Stimulated activated naive CD4-positive, alpha-beta T cell (primary cell): ENCODE results near the gene BCL2L13.
"Not testable (repeated sequence)": the region's sequence is repeated elsewhere in the genome, so short reads cannot be mapped to it uniquely, and the experiment has no call there.

Experiments used
- DNase-seq, 6 experiments: peaks; one replicate each; lab custom pipeline; 2025; lab: John Stamatoyannopoulos, UW

BCL2L13 gene

GRCh38 chr22:17694752-17695151, 56.2 kb downstream of the BCL2L13 start:
- DNase-seq, result no peak

- no peak for DNase-seq
These were observed 57.4 kb downstream of the BCL2L13 start for GRCh38 chr22:17695986-17696385.

DNA sequence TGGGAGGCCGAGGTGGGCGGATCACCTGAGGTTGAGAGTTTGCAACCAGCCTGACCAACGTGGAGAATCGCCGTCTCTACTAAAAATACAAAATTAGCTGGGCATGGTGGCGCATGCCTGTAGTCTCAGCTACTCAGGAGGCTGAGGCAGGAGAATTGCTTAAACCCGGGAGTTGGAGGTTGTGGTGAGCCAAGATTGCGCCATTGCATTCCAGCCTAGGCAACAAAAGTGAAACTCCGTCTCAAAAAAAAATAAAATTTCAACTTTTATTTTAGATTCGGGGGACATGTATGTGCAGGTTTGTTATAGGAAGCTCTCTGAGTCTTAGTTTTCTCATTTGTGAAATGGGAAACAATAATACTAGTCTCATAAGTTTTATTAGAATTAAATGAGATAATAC, 58.6 kb downstream of the BCL2L13 start:
- not testable (repeated sequence) for DNase-seq

DNA sequence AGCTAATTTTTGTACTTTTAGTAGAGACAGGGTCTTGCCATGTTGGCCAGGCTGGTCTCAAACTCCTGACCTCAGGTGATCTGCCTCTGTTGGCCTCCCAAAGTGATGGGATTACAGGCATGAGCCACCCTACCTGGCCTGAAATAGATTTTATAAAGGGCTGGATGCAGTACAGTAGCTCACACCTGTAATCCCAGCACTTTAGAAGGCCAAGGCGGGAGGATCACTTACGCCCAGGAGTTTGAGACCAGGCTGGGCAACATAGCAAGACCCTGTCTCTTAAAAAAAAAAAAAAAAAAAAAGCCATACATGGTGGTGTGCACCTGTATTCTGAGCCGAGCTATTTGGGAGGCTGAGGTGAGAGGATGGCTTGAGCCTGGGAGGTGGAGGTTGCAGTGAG, 59.7 kb downstream of the BCL2L13 start:
- not testable (repeated sequence) for DNase-seq

DNA sequence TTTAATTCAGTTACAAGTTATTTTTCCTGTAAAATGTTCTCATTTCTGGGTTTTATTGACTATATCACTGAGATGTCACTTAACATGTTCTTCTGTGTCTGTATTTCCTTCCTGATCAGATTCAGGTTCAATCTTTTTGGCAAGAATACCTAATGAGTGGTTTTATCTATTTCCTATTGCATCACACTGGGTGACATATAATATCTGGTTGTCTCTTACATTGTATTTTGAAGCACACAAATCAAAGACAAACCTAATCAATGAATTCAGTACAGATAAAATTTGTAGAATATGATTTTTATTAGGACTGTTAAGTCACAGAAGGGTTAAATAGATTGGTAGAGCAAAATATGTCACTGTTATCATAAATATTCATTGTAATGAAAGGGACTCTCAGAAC, 60.4 kb downstream of the BCL2L13 start:
- no peak for DNase-seq

GRCh38 chr22:17699696-17700340, 61.3 kb downstream of the BCL2L13 start:
- no peak for DNase-seq

GRCh38 chr22:17700778-17701177, 62.2 kb downstream of the BCL2L13 start:
- DNase-seq, result no peak

DNA sequence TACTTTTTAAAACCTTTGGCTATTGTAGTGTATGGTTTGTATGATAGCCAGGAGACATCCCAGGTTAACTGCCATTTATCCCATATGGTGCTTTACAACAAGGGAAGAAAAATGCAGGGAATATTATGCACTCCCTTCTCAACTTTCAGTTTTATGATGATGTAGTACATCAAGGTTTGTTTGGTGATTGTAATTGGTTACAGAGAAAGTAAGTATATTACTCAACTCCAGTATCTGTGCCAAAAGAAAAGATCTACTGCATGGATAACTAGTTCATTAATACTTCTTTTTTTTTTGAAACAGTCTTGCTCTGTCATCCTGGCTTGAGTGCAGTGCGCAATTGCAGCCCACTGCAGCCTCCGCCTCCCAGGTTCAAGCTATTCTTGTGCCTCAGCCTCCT, 65.3 kb downstream of the BCL2L13 start:
- DNase-seq, result no peak

DNA sequence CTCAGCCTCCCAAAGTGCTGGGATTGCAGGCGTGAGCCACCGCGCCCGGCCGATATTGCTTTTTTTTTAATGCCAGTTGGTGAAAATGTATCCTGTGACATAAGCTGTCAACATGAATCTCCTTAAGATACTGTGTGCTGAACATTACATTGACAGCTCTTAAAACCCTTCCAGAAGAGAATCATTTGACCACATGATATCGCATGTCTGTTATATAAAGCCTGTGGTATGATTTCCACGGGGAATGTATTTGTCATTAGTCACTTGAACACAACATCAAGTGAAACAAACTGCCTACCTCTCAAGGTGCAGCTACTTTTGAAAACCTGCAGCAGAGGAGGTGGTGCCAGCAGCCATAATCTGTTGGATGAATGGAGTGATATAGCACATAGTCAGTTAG, 67.0 kb downstream of the BCL2L13 start:
- DNase-seq, result no peak

GRCh38 chr22:17705951-17706900, 67.7 kb downstream of the BCL2L13 start:
- DNase-seq, result peak in 1 of 6 experiments; percentile 3

- no peak for DNase-seq
These were observed 68.4 kb downstream of the BCL2L13 start for GRCh38 chr22:17706947-17707346.

DNA sequence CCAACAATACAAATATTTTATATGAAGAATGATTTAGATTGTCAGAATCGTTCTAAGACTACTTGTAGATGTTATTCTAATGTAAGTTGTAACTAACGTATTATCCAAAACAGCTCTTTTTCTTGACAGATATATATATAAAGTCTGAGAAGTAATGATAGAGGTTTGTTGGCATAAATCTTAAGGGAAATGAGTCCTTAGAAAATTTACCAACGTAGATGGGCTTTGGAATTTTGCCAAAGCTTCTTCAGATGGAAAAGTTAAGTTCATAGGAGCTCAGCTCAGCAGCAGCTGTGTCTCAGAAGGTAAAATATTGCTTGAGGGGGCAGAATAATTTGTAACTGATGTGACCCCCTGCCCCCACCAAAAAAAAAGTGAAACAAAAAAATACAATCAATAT, 69.0 kb downstream of the BCL2L13 start:
- no peak for DNase-seq

DNA sequence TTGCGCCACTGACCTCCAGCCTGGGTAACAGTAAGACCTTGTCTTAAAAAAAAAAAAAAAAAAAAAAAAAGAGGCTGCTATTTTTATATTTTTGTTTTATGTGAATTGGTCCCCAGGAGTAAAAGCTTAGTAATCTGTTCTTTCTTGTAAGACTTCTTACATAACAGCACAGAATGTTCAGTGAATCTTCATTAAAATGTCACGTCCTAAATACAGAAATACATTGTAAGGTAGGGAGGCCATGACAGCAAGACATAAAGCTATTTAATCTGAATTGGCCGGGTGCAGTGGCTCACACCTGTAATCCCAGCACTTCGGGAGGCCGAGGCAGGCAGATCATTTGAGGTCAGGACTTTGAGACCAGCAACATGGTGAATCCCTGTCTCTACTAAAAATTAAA, 71.5 kb downstream of the BCL2L13 start:
- no peak for DNase-seq

DNA sequence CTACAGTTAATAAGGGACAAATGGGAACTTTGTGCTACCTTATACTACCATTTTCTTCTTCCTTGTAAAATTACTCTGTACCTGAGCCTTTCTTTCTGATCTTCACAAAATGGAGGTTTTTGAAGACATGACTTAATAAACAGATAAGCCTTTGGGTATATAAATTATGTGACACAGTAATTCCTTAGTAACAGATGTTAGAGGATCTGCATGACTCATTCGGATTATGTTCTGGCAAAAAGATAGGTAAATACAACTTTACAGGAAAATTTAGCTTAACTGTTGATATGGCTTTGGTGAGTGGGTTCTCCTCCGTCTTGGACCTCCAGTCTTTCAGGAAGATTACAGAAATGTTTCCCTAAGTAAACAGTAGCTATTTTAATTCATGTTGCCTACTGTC, 73.9 kb downstream of the BCL2L13 start:
- DNase-seq, result no peak

- no peak for DNase-seq
These were observed 78.0 kb downstream of the BCL2L13 start for GRCh38 chr22:17716529-17716928.

DNA sequence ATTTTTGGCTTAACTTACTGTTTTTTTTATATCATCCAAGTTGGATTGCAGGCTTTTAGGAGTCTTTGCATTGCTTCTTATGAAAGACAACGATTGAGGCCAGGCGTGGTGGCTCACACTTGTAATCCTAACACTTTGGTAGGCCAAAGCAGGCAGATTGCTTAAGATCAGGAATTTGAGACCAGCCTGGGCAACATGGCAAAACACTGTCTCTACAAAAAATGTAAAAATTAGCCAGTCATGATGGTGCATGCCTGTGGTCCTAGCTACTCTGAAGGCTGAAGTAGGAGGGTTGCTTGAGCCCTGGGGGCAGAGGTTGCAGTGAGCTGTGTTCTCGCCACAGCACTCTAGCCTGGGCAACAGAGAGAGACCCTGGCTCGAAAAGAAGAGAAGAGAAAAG, 79.2 kb downstream of the BCL2L13 start:
- DNase-seq, result no peak

DNA sequence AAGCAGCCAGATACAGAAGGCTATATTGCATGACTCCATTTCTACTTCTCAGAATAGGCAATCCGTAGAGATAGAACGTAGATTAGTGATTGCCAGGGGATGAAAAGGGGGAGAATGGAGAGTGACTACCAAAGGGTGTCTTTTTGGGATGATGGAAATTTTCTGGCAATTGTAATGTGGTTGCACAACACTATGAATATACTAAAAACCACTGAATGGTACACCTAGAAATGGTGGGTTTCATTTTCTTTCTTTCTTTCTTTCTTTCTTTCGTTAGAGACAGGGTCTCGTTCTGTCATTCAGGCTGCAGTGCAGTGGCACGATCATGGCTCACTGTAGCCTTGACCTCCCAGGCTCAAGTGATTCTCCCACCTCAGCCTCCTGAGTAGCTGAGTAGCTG, 81.4 kb downstream of the BCL2L13 start:
- DNase-seq, result no peak

DNA sequence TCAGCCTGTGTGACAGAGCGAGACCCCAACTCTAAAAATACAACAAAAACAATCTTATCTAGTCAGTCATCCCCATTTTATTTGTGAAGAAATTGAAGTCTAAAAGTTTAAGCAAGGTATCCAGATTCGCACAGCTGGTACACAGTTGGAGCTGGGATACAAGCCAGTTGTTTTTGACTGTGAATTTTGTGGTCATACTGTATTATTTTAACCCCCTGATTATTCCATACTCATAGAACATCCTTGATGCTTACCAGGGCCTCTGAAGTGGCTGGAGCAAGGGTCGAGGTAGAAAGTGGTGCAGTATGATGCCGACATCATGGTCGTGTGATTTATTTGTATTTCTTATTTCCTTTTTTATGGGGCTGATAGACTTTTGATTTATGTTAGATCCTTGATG, 85.7 kb downstream of the BCL2L13 start:
- no peak for DNase-seq

DNA sequence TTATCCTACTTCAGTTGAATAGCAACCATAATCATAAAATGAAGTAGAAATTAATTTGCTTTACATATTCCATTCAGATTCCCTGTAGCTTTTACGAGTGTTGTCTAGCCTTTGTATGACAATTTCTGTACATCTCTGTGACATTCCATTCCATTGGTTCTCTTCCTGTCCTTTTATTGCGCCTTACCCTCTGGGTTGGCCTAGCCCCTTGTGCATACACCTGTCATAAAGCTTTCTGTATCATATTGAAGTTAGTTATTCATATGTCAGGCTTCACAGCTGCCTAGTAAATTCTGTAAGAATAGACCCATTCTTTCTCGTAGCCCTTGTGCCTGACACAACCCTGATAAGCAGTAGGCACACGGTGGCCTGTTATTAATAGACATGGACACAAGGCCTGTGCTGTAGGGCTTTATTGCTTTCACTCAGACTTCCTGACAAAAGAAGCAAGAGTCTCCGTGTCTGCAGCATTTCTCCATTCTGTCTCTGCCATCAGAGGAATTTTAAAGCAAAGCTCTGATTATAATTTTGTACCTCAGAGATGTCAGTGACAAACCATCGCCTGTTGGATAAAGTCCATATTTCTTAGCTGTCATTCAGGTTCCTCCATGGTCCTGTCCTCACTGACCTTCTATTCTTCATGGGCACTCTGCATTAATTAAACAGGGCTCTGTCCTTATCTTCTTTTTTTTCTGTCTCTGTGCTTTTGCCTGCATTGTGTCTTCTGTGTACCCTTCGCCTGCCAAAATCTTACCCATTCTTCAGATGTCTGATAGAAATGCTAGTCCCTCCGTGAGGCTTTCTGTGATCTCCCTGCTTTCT, 86.3 kb downstream of the BCL2L13 start:
- DNase-seq, result no peak

GRCh38 chr22:17725500-17725796, 86.9 kb downstream of the BCL2L13 start:
- DNase-seq, result no peak

DNA sequence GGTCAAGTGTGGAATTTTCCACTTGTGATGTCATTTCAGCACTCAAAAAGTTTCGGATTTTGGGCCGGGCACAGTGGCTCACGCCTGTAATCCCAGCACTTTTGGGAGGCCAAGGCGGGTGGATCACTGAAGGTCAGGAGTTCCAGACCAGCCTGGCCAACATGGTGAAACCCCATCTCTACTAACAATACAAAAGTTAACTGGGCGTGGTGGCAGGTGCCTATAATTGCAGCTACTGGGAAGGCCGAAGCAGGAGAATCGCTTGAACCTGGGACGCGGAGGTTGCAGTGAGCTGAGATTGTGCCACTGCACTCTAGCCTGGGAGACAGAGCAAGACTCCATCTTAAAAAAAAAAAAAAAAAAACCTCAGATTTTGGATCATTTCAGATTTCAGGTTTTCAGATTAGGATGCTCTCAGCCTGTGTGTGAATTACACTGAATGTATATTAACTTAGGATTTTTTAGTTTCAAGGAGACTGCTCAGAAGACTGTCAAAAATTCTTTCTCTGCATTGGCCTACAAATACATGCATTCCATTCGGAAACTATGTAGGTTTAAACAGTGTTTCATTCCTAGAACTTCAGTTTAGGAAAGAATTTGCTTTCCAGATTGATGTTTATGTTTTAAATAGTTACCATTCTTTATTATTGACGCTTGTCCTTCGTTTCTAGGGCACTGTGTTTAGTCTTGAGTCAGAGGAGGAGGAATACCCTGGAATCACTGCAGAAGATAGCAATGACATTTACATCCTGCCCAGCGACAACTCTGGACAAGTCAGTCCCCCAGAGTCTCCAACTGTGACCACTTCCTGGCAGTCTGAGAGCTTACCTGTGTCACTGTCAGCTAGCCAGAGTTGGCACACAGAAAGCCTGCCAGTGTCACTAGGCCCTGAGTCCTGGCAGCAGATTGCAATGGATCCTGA, 87.7 kb downstream of the BCL2L13 start:
- DNase-seq, result no peak
